OCI-LY7 (cell line): ENCODE measurements around the gene C2orf74. TPM values are rescaled to one million over a fixed set of nuclear protein-coding genes. Genes with fewer than 3 reads are reported as not detected.
A peak's percentile ranks its signal among the peaks of the same experiment; 100 is the strongest.

ENCODE experiments used
- BruUV-seq: library from RNA; stranded (reverse); fragments of 400-500 nt; replicated peaks from 2 replicates; lab custom pipeline; 2021; lab: Mats Ljungman, UMichigan
- CTCF ChIA-PET: fragments of 300-600 bp; sonication (Branson Sonifier 250); formaldehyde crosslinking; loops from one replicate; lab custom pipeline; 2022; ENCODE audit warnings: antibody characterized with exemption; ENCODE audit not compliant: unreplicated experiment; lab: Charles Lee
- POLR2A ChIA-PET: fragments of 300-600 bp; sonication (Branson Sonifier 250); formaldehyde crosslinking; loops from one replicate; lab custom pipeline; 2022; ENCODE audit warnings: antibody characterized with exemption; lab: Charles Lee
- DNase-seq: peaks from one replicate; pipeline ENCODE4 v3.0.0-alpha.2; 2015; ENCODE audit warnings: low spot score
- H2AFZ ChIP-seq: fragments of 200-600 bp; sonication (generic), shearing (Covaris generic); 2 replicates; pipeline ENCODE4 v1.6.1; 2014; ENCODE audit warnings: mild to moderate bottlenecking, antibody characterized with exemption, low read length, moderate library complexity
- H3K27ac ChIP-seq: fragments of 200-600 bp; sonication (generic); 2 replicates; pipeline ENCODE4 v1.5.1; 2014; ENCODE audit warnings: mixed run types, low read depth, mild to moderate bottlenecking, moderate library complexity, low read length, inconsistent platforms; ENCODE audit not compliant: poor library complexity, severe bottlenecking
- H3K36me3 ChIP-seq: fragments of 200-600 bp; sonication (generic); 2 replicates; pipeline ENCODE4 v1.6.1; 2014; ENCODE audit warnings: mild to moderate bottlenecking, antibody characterized with exemption, low read length, moderate library complexity, mixed read lengths; ENCODE audit not compliant: insufficient read depth
- H3K4me1 ChIP-seq: fragments of 200-600 bp; sonication (generic); 2 replicates; pipeline ENCODE4 v1.5.1; 2014; ENCODE audit warnings: mild to moderate bottlenecking, low read length; ENCODE audit not compliant: insufficient read depth, poor library complexity, severe bottlenecking
- H3K4me2 ChIP-seq: fragments of 200-600 bp; sonication (generic); 2 replicates; pipeline ENCODE4 v1.6.1; 2014; ENCODE audit warnings: mild to moderate bottlenecking, low read length
- H3K4me3 ChIP-seq: fragments of 200-600 bp; sonication (generic); 2 replicates; pipeline ENCODE4 v1.5.1; 2014; ENCODE audit warnings: mild to moderate bottlenecking, low read depth, low read length; ENCODE audit not compliant: poor library complexity, severe bottlenecking
- H3K79me2 ChIP-seq: fragments of 200-600 bp; sonication (generic); 2 replicates; pipeline ENCODE4 v1.6.1; 2016; ENCODE audit warnings: low read depth, mild to moderate bottlenecking, low read length, moderate library complexity, mixed read lengths; ENCODE audit not compliant: insufficient read depth
- H3K9me2 ChIP-seq: fragments of 200-600 bp; sonication (generic); 2 replicates; pipeline ENCODE4 v1.6.1; 2016; ENCODE audit warnings: mild to moderate bottlenecking, low read length, mixed read lengths; ENCODE audit not compliant: insufficient read depth
- H3K9me3 ChIP-seq: fragments of 200-600 bp; sonication (generic); 2 replicates; pipeline ENCODE4 v1.6.1; 2014; ENCODE audit warnings: mild to moderate bottlenecking, mixed run types, low read length, mixed read lengths
- H4K20me1 ChIP-seq: fragments of 200-600 bp; sonication (generic); 2 replicates; pipeline ENCODE4 v1.6.1; 2014; ENCODE audit warnings: mild to moderate bottlenecking, antibody characterized with exemption, low read length, moderate library complexity, mixed read lengths; ENCODE audit not compliant: insufficient read depth
- CTCF ChIP-seq: fragments of 200-600 bp; sonication (generic); conservative IDR thresholded peaks from 2 replicates; pipeline ENCODE4 v1.5.1; 2014; ENCODE audit warnings: mild to moderate bottlenecking, antibody characterized with exemption, low read length, moderate library complexity, mixed read lengths
- EZH2phosphoT487 ChIP-seq: fragments of 200-600 bp; sonication (generic); IDR thresholded peaks from 2 replicates; pipeline ENCODE4 v1.6.1; 2018; ENCODE audit warnings: low read depth, borderline replicate concordance, mild to moderate bottlenecking, mixed run types, antibody characterized with exemption, low read length, moderate library complexity, mixed read lengths
- intact Hi-C: fragments of 100-400 bp; cut with micrococcal nuclease; formaldehyde crosslinking; loops from one replicate; pipeline ENCODE4 v1.10.0; 2022; ENCODE audit not compliant: unreplicated experiment
- total RNA-seq, 2 experiments: library from RNA; depleted of rRNA in 1 of 2; stranded (reverse); fragments of >200 nt in 1 of 2; shearing (Covaris generic) in 1 of 2; gene quantifications; 2 replicates each; pipeline ENCODE4 v1.2.3, GENCODE V29; 2014 to 2022

Gene C2orf74
- total RNA-seq, 2 experiments from 2014 or later, result 6.4 to 11.5 TPM

GRCh38 chr2:61116302-61116701 is 45.7 kb upstream of the C2orf74 start:
- Histone ChIP-seq H3K27ac (no peak overlapping the region), H3K4me2 (no peak overlapping the region), H2AFZ (no peak overlapping the region), H3K79me2 (no peaks in the 10 kb centered on the region), H3K4me1 (no peaks in the 10 kb centered on the region), H4K20me1 (no peaks in the 10 kb centered on the region), H3K9me3 (0 out of 2 replicates have a peak, but pooled peaks cover 11% of the 10 kb centered on the region), H3K4me3 (no peak overlapping the region), H3K36me3 (peaks cover 5% of the 10 kb centered on the region), H3K9me2 (no peaks in the 10 kb centered on the region)
- intact Hi-C loops, result no loop called here
- ChIA-PET CTCF (no interaction called here), POLR2A (interaction anchor here (0.6 to 0.8 kb wide), 2 partner anchors 9 to 529 kb away, joined by 3 read pairs; no protein-coding TSS in a partner anchor)
- TF ChIP-seq CTCF, result no peak
- TF ChIP-seq EZH2phosphoT487, result no peak
- DNase-seq, result no peak
- BruUV-seq, result no TSS peak

GRCh38 chr2:61117534-61117933 is 44.5 kb upstream of the C2orf74 start:
- ChIA-PET CTCF (no interaction called here), POLR2A (interaction anchor here (1.2 kb wide), 1 partner anchor 10 kb away, joined by 3 read pairs; no protein-coding TSS in a partner anchor)
- Histone ChIP-seq H3K9me2 (no peaks in the 10 kb centered on the region), H3K4me1 (no peaks in the 10 kb centered on the region), H3K79me2 (no peaks in the 10 kb centered on the region), H3K36me3 (peaks cover 5% of the 10 kb centered on the region), H4K20me1 (no peaks in the 10 kb centered on the region), H2AFZ (no peak overlapping the region), H3K4me3 (no peak overlapping the region), H3K9me3 (0 out of 2 replicates have a peak, but pooled peaks cover 11% of the 10 kb centered on the region), H3K27ac (no peak overlapping the region), H3K4me2 (no peak overlapping the region)
- no TSS peak for BruUV-seq
- DNase-seq, result no peak
- no peak for TF ChIP-seq EZH2phosphoT487
- no peak for TF ChIP-seq CTCF
- intact Hi-C loops, result no loop called here

GRCh38 chr2:61125123-61125710 is 36.8 kb upstream of the C2orf74 start:
- DNase-seq, result peak; percentile 27
- Histone ChIP-seq H3K9me3 (0 out of 2 replicates have a peak, but pooled peaks cover 8% of the 10 kb centered on the region), H3K4me3 (no peak overlapping the region), H3K27ac (no peak overlapping the region), H3K4me2 (0 out of 2 replicates have a peak overlapping the region, but pooled peaks have one; percentile 4), H3K36me3 (no peaks in the 10 kb centered on the region), H3K4me1 (peaks cover 9% of the 10 kb centered on the region), H4K20me1 (no peaks in the 10 kb centered on the region), H2AFZ (no peak overlapping the region), H3K79me2 (no peaks in the 10 kb centered on the region), H3K9me2 (no peaks in the 10 kb centered on the region)
- BruUV-seq, result no TSS peak
- POLR2A ChIA-PET, result interaction anchor here (0.6 to 1.5 kb wide), 5 partner anchors 9 to 147 kb away, joined by 3 to 6 read pairs (median 4); no protein-coding TSS in a partner anchor
- CTCF ChIA-PET, result no interaction called here
- TF ChIP-seq CTCF, result no peak
- TF ChIP-seq EZH2phosphoT487, result no peak
- intact Hi-C loops, result no loop called here
